H9 (cell line): ENCODE results near the gene DSCAM. TPM values are rescaled to one million over a fixed set of nuclear protein-coding genes. Genes with fewer than 3 reads are reported as not detected.

ENCODE experiments used
- DNase-seq: peaks from one replicate; pipeline ENCODE4 v3.0.0-alpha.2; 2017
- H2AFZ ChIP-seq: one replicate; pipeline ENCODE4 v1.6.1; 2013; ENCODE audit warnings: mild to moderate bottlenecking, low read length, control low read depth, moderate library complexity
- H2AK5ac ChIP-seq: 2 replicates; pipeline ENCODE4 v1.6.1; 2013; ENCODE audit warnings: low read length, control low read depth, mixed read lengths; ENCODE audit not compliant: insufficient read length
- H2BK120ac ChIP-seq: one replicate; pipeline ENCODE4 v1.6.1; 2013; ENCODE audit warnings: low read depth, mild to moderate bottlenecking, low read length, control low read depth, inconsistent platforms; ENCODE audit not compliant: poor library complexity, severe bottlenecking
- H2BK12ac ChIP-seq: 2 replicates; pipeline ENCODE4 v1.6.1; 2013; ENCODE audit warnings: low read length, control low read depth, mixed read lengths, low read depth; ENCODE audit not compliant: insufficient read length
- H2BK15ac ChIP-seq: 2 replicates; pipeline ENCODE4 v1.6.1; 2013; ENCODE audit warnings: low read depth, low read length, control low read depth
- H2BK20ac ChIP-seq: one replicate; pipeline ENCODE4 v1.6.1; 2013; ENCODE audit warnings: low read depth, mild to moderate bottlenecking, low read length, control low read depth, inconsistent platforms; ENCODE audit not compliant: poor library complexity, severe bottlenecking
- H2BK5ac ChIP-seq: 2 replicates; pipeline ENCODE4 v1.6.1; 2013; ENCODE audit warnings: low read length, control low read depth, mixed read lengths; ENCODE audit not compliant: insufficient read length
- H3K14ac ChIP-seq: 2 replicates; pipeline ENCODE4 v1.6.1; 2013; ENCODE audit warnings: low read length, control low read depth; ENCODE audit not compliant: insufficient read depth
- H3K18ac ChIP-seq: 2 replicates; pipeline ENCODE4 v1.6.1; 2013; ENCODE audit warnings: low read depth, mild to moderate bottlenecking, mixed read lengths, low read length, control low read depth; ENCODE audit not compliant: insufficient read length
- H3K23ac ChIP-seq: 2 replicates; pipeline ENCODE4 v1.6.1; 2013; ENCODE audit warnings: low read length, control low read depth, mixed read lengths, low read depth; ENCODE audit not compliant: insufficient read length
- H3K23me2 ChIP-seq: 2 replicates; pipeline ENCODE4 v1.6.1; 2013; ENCODE audit warnings: low read depth, mild to moderate bottlenecking, mixed read lengths, low read length, control low read depth; ENCODE audit not compliant: insufficient read length, poor library complexity, severe bottlenecking
- H3K27ac ChIP-seq: 2 replicates; pipeline ENCODE4 v1.5.1; 2013; ENCODE audit warnings: low read length, control low read depth, mixed read lengths, low read depth; ENCODE audit not compliant: insufficient read length
- H3K27me3 ChIP-seq: 2 replicates; pipeline ENCODE4 v1.6.1; 2013; ENCODE audit warnings: low read length, control low read depth, inconsistent platforms; ENCODE audit not compliant: insufficient read depth
- H3K4ac ChIP-seq: 2 replicates; pipeline ENCODE4 v1.6.1; 2013; ENCODE audit warnings: low read depth, mild to moderate bottlenecking, control low read depth, inconsistent platforms, low read length, moderate library complexity
- H3K4me1 ChIP-seq: 2 replicates; pipeline ENCODE4 v1.6.1; 2013; ENCODE audit warnings: low read length, control low read depth, inconsistent platforms; ENCODE audit not compliant: insufficient read depth
- H3K4me2 ChIP-seq: 2 replicates; pipeline ENCODE4 v1.6.1; 2013; ENCODE audit warnings: low read length, control low read depth, mixed read lengths; ENCODE audit not compliant: insufficient read length, insufficient read depth
- H3K56ac ChIP-seq: 2 replicates; pipeline ENCODE4 v1.6.1; 2013; ENCODE audit warnings: low read depth, mild to moderate bottlenecking, mixed read lengths, low read length, control low read depth; ENCODE audit not compliant: insufficient read length
- H3K79me1 ChIP-seq: 2 replicates; pipeline ENCODE4 v1.6.1; 2013; ENCODE audit warnings: low read depth, mild to moderate bottlenecking, moderate library complexity, low read length, control low read depth, inconsistent platforms; ENCODE audit not compliant: insufficient read depth, poor library complexity, severe bottlenecking
- H3K79me2 ChIP-seq: 2 replicates; pipeline ENCODE4 v1.6.1; 2013; ENCODE audit warnings: low read length, control low read depth, inconsistent platforms; ENCODE audit not compliant: insufficient read depth
- H3K9ac ChIP-seq: 2 replicates; pipeline ENCODE4 v1.6.1; 2013; ENCODE audit warnings: low read length, control low read depth, mixed read lengths; ENCODE audit not compliant: insufficient read length; ENCODE audit errors: extremely low read depth
- H3K9me3 ChIP-seq: one replicate; pipeline ENCODE4 v1.6.1; 2013; ENCODE audit warnings: low read depth, low read length, inconsistent platforms; ENCODE audit not compliant: control insufficient read depth
- H3T11ph ChIP-seq: one replicate; pipeline ENCODE4 v1.6.1; 2013; ENCODE audit warnings: mild to moderate bottlenecking, low read length, control low read depth, inconsistent platforms
- H4K20me1 ChIP-seq: one replicate; pipeline ENCODE4 v1.6.1; 2013; ENCODE audit not compliant: control insufficient read depth, insufficient read length, insufficient read depth
- H4K5ac ChIP-seq: 2 replicates; pipeline ENCODE4 v1.6.1; 2013; ENCODE audit warnings: low read depth, mild to moderate bottlenecking, mixed read lengths, low read length, control low read depth; ENCODE audit not compliant: insufficient read length
- H4K8ac ChIP-seq: replicated peaks from 2 replicates; pipeline ENCODE4 v1.6.1; 2013; ENCODE audit warnings: low read length, control low read depth, mixed read lengths, low read depth; ENCODE audit not compliant: insufficient read length
- H4K91ac ChIP-seq: 2 replicates; pipeline ENCODE4 v1.6.1; 2013; ENCODE audit warnings: low read depth, mild to moderate bottlenecking, moderate library complexity, mixed read lengths, low read length, control low read depth; ENCODE audit not compliant: insufficient read length
- H3K27ac Mint-ChIP-seq, 3 experiments: 2 replicates in 2 of 3; 3 replicates in 1 of 3; pipeline ENCODE4 v1.8.0; 2020 to 2021; ENCODE audit warnings: mixed read lengths in 3 of 3, mild to moderate bottlenecking in 1 of 3, moderate library complexity in 1 of 3
- H3K27me3 Mint-ChIP-seq: 2 replicates; pipeline ENCODE4 v1.8.0; 2021; ENCODE audit warnings: low read depth, mild to moderate bottlenecking, moderate library complexity, mixed read lengths
- H3K36me3 Mint-ChIP-seq, 3 experiments: 2 replicates in 2 of 3; 3 replicates in 1 of 3; pipeline ENCODE4 v1.8.0; 2020 to 2021; ENCODE audit warnings: low read depth in 3 of 3, mixed read lengths in 3 of 3; ENCODE audit not compliant: insufficient read depth in 1 of 3
- H3K4me1 Mint-ChIP-seq, 2 experiments: 2 replicates each; pipeline ENCODE4 v1.8.0; 2020; ENCODE audit warnings: mixed read lengths in 2 of 2
- H3K4me3 Mint-ChIP-seq, 2 experiments: 2 replicates in 1 of 2; 3 replicates in 1 of 2; pipeline ENCODE4 v1.8.0; 2020 to 2021; ENCODE audit warnings: mild to moderate bottlenecking in 2 of 2, mixed read lengths in 2 of 2, moderate library complexity in 1 of 2
- H3K9me3 Mint-ChIP-seq, 2 experiments: 2 replicates in 1 of 2; 3 replicates in 1 of 2; pipeline ENCODE4 v1.8.0; 2020; ENCODE audit warnings: mild to moderate bottlenecking in 2 of 2, mixed read lengths in 2 of 2, moderate library complexity in 1 of 2
- WGBS: extraction: QIAGEN DNeasy Blood & Tissue Kit; methylation state at CpG from one replicate; pipeline ENCODE4 v1.1.7; 2013; ENCODE audit warnings: missing lambda C conversion rate, low lambda C conversion rate, mixed read lengths; ENCODE audit not compliant: insufficient read length; ENCODE audit errors: extremely low coverage; 5-methylcytosine and 5-hydroxymethylcytosine counted together
- total RNA-seq: library from RNA; stranded (reverse); gene quantifications from 2 replicates; pipeline ENCODE4 v1.2.1, GENCODE V29; 2021
- TF ChIP-seq, protein P1 (sequence below): fragments of 200-600 bp; sonication (generic); conservative IDR thresholded peaks from 3 replicates; pipeline ENCODE4 v1.8.0; 2021; ENCODE audit warnings: antibody characterized with exemption, mild to moderate bottlenecking

Gene DSCAM
- total RNA-seq, 1 experiment from 2014 or later = 0.17 TPM

DNA sequence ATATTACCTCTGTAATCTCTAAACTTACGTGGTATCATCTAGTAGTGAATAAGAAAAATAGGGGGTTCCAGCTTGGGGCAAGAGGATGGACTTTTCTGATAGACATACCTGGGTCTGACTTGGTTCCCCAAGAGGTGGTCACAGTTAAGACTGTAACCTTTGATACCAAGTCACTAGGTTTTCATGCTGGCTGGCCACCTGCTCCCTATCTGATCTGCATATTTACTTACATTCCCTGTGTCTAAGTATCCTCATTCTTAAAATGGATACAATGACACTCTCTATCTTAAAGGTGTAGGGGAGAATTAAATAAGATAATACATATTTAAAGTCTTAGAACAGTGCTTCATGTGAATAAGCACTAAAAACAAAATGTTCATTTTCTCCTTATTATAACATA is 312.1 kb downstream of the DSCAM start:
- Histone ChIP-seq H3K4me1 (no peaks in the 10 kb centered on the region), H2AK5ac (no peak overlapping the region), H3K9ac (no peak overlapping the region), H2BK12ac (no peak overlapping the region), H4K5ac (no peak overlapping the region), H3K4me2 (no peak overlapping the region), H3K18ac (no peak overlapping the region), H4K91ac (no peak overlapping the region), H3K79me1 (no peaks in the 10 kb centered on the region), H2AFZ (no peak overlapping the region), H2BK120ac (no peak overlapping the region), H3K56ac (no peak overlapping the region), H2BK5ac (no peak overlapping the region), H3T11ph (no peak overlapping the region), H3K9me3 (no peaks in the 10 kb centered on the region), H3K79me2 (no peaks in the 10 kb centered on the region), H3K23ac (no peak overlapping the region), H3K23me2 (no peaks in the 10 kb centered on the region), H2BK15ac (no peak overlapping the region), H4K8ac (no peak overlapping the region), H3K14ac (no peak overlapping the region), H3K4ac (no peak overlapping the region), H4K20me1 (no peaks in the 10 kb centered on the region), H3K27ac (no peak overlapping the region), H2BK20ac (no peak overlapping the region), H3K27me3 (no peaks in the 10 kb centered on the region)
- no peak for DNase-seq
- WGBS = no CpG with 5 or more reads among the region's 1 CpG
- 0 out of 2 replicates have a peak, but pooled peaks cover 1% of the 10 kb centered on the region for H3K27me3 Mint-ChIP-seq
- no peak overlapping the region for H3K4me3 Mint-ChIP-seq
- no peak overlapping the region for H3K27ac Mint-ChIP-seq
- TF ChIP-seq, protein P1, sequence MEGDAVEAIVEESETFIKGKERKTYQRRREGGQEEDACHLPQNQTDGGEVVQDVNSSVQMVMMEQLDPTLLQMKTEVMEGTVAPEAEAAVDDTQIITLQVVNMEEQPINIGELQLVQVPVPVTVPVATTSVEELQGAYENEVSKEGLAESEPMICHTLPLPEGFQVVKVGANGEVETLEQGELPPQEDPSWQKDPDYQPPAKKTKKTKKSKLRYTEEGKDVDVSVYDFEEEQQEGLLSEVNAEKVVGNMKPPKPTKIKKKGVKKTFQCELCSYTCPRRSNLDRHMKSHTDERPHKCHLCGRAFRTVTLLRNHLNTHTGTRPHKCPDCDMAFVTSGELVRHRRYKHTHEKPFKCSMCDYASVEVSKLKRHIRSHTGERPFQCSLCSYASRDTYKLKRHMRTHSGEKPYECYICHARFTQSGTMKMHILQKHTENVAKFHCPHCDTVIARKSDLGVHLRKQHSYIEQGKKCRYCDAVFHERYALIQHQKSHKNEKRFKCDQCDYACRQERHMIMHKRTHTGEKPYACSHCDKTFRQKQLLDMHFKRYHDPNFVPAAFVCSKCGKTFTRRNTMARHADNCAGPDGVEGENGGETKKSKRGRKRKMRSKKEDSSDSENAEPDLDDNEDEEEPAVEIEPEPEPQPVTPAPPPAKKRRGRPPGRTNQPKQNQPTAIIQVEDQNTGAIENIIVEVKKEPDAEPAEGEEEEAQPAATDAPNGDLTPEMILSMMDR = no peak
- H3K36me3 Mint-ChIP-seq = no peaks in the 10 kb centered on the region
- H3K9me3 Mint-ChIP-seq = peaks cover 0 to 2% of the 10 kb centered on the region in 2 experiments; a peak in 2 of 5 replicates
- H3K4me1 Mint-ChIP-seq = no peaks in the 10 kb centered on the region
